Sigmoid colon (tissue), 4 donors: ENCODE results near the gene CAMTA1.

ENCODE experiments used
- EP300 ChIP-seq, 4 donors: sonication (generic); formaldehyde crosslinking; IDR thresholded peaks; one replicate each; pipeline ENCODE4 v1.6.1; 2017; ENCODE audit warnings: antibody characterized with exemption in 4 of 4
- TF ChIP-seq, protein P1 (sequence below), 4 experiments: fragments of 450-650 bp in 3 of 4; fragments of 200-600 bp in 1 of 4; IDR thresholded peaks; one replicate each; pipeline ENCODE4 v1.5.1; 2016 to 2019; ENCODE audit warnings: antibody characterized with exemption in 4 of 4, mild to moderate bottlenecking in 3 of 4, moderate library complexity in 2 of 4

GRCh38 chr1:7789828-7790227, 1004.6 kb downstream of the CAMTA1 start:
- TF ChIP-seq, protein P1, sequence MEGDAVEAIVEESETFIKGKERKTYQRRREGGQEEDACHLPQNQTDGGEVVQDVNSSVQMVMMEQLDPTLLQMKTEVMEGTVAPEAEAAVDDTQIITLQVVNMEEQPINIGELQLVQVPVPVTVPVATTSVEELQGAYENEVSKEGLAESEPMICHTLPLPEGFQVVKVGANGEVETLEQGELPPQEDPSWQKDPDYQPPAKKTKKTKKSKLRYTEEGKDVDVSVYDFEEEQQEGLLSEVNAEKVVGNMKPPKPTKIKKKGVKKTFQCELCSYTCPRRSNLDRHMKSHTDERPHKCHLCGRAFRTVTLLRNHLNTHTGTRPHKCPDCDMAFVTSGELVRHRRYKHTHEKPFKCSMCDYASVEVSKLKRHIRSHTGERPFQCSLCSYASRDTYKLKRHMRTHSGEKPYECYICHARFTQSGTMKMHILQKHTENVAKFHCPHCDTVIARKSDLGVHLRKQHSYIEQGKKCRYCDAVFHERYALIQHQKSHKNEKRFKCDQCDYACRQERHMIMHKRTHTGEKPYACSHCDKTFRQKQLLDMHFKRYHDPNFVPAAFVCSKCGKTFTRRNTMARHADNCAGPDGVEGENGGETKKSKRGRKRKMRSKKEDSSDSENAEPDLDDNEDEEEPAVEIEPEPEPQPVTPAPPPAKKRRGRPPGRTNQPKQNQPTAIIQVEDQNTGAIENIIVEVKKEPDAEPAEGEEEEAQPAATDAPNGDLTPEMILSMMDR (IDR thresholded peaks at IDR 0.05) = no peak
- no peak for TF ChIP-seq EP300 (IDR thresholded peaks at IDR 0.05)
